Fibroblast of the aortic adventitia (primary cell): ENCODE measurements around the gene P4HA3. TPM values are rescaled to one million over a fixed set of nuclear protein-coding genes. Genes with fewer than 3 reads are reported as not detected.

Source experiments
- DNase-seq: peaks from one replicate; pipeline ENCODE4 v3.0.0-alpha.2; 2010; ENCODE audit warnings: low read depth
- H3K4me3 ChIP-seq: 2 replicates; pipeline ENCODE4 v1.5.1; 2011; ENCODE audit warnings: low read depth, mild to moderate bottlenecking, control low read depth, low read length, moderate library complexity
- total RNA-seq: library from RNA; depleted of rRNA; stranded (reverse); fragments of >200 nt; gene quantifications from 2 replicates; pipeline ENCODE4 v1.2.3, GENCODE V29; 2012; ENCODE audit warnings: low replicate concordance
- TF ChIP-seq, protein P1 (sequence below): IDR thresholded peaks from 2 replicates; pipeline ENCODE4 v1.5.1; 2011; ENCODE audit warnings: mild to moderate bottlenecking, low read length, control low read depth, inconsistent platforms; ENCODE audit not compliant: insufficient read depth

Gene P4HA3
- total RNA-seq, 1 donor = 1.9 TPM

DNA sequence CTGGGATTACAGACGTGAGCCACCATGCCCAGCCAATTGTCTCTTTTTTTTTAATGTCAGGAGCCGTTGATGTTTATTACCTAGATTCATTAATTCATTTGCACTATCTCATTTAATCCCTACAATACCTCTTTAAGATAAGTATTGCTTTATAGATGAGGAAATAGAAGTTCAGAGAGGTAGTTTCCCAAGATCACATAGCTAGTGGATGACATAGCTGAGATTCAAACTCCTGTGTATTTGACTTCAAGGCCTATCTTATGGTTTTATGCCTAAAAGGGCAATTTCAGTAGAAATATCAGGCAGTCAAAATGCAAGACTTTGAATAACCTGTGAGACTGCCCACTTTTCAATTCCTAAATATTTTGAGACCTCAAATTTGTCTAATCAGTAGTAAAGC, 73.9 kb downstream of the P4HA3 start:
- no peak overlapping the region for H3K4me3 ChIP-seq
- DNase-seq = no peak
- TF ChIP-seq, protein P1, sequence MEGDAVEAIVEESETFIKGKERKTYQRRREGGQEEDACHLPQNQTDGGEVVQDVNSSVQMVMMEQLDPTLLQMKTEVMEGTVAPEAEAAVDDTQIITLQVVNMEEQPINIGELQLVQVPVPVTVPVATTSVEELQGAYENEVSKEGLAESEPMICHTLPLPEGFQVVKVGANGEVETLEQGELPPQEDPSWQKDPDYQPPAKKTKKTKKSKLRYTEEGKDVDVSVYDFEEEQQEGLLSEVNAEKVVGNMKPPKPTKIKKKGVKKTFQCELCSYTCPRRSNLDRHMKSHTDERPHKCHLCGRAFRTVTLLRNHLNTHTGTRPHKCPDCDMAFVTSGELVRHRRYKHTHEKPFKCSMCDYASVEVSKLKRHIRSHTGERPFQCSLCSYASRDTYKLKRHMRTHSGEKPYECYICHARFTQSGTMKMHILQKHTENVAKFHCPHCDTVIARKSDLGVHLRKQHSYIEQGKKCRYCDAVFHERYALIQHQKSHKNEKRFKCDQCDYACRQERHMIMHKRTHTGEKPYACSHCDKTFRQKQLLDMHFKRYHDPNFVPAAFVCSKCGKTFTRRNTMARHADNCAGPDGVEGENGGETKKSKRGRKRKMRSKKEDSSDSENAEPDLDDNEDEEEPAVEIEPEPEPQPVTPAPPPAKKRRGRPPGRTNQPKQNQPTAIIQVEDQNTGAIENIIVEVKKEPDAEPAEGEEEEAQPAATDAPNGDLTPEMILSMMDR = no peak

DNA sequence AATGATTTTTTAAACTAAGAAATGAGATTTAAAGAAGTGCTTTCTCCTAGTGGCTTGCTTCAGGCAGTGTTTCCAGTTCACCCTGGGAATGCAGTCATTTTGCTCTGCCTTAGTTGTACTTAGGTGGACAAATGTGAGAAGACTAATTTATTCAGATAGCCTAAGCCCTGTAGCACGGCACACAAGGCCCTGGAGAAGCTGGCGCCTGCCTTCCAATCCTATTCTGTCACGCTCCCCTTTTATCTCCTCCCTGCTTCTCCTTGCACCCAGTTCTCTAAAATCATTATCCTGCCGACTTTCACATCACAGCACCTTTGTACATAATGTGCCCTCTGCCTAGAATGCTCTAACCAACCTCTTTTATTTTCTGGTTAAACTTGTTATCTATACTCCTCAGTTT, 76.3 kb downstream of the P4HA3 start:
- H3K4me3 ChIP-seq = no peak overlapping the region
- DNase-seq = no peak
- TF ChIP-seq, protein P1 = no peak

DNA sequence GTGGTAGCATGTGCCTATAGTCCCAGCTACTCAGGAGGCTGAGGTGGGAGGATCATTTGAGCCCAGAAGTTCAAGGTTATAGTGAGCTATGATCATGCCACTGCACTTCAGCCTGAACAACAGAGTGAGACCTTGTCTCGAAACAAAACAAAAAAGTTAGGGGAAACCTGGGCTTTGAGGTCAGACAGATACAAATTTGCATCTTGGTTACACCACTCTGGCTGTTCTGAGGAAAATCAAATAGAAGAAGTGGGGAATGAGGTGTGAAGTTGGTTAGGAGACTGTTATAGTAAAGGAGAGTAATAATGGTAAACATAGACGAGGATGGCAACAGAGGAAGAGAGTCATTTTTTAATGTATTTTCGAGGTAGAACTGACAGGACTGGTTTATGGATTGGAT, 77.8 kb downstream of the P4HA3 start:
- no peak overlapping the region for H3K4me3 ChIP-seq
- no peak for DNase-seq
- TF ChIP-seq, protein P1 = no peak

DNA sequence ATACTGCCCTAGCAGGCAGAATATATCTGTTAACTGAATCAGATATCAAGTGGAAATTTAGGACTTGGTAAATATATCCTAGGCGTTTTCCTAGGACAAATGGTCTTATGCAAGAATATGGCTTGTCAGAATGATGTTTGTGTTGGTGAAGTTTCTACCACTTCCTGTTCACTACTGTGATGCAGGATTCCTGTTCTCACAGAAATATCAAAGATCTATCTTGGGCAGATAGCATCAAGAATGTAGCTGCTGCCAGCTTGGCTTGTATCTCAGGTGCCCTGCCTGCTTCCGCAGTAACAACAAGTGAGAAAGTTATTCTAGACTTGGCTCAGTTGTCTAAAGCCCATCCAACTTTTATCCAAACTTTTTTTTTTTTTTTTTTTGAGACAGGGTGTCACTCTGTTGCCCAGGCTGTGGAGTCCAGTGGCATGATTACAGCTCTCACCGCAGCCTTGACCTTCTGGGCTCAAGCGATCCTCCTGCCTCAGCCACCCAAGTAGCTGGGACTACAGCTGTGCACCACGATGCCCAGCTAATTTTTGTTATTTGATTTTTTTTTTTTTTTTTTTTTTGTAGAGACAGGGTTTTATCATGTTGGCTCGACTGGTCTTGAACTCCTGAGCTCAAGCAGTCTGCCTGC, 79.0 kb downstream of the P4HA3 start:
- H3K4me3 ChIP-seq = no peak overlapping the region
- no peak for DNase-seq
- TF ChIP-seq, protein P1 = no peak

- no peak for DNase-seq
- H3K4me3 ChIP-seq = no peak overlapping the region
- TF ChIP-seq, protein P1 = no peak
These were observed 84.5 kb downstream of the P4HA3 start for GRCh38 chr11:74226907-74227306.

DNA sequence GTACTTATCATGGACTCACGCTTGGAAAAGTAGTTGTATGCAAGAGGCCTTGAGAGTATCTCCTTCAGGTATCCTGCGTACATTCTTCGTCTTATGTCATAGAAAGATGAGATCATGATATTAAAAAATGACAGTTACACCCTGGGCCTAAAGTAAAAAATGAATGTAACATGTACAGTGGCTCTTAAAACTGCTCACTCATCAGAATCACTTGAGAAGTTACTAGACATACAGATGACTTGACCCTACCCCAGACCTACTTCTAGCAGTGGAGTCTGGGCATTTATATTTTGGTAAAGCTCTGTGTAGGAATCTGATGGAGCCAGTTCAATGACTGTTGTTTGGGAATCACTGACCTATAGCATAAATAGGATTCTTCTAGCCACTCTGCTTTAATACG, 85.9 kb downstream of the P4HA3 start:
- DNase-seq = no peak
- no peak overlapping the region for H3K4me3 ChIP-seq
- TF ChIP-seq, protein P1 = no peak

- DNase-seq = peak; percentile 13
- H3K4me3 ChIP-seq = no peak overlapping the region
- TF ChIP-seq, protein P1 = no peak
These were observed 89.6 kb downstream of the P4HA3 start for GRCh38 chr11:74221816-74222215.
